ENCODE data around the gene PDE6G.

GRCh38 chr17:81638683-81639082 lies 17.7 kb downstream of the PDE6G start:
- no peak for TF ChIP-seq CTCF (IDR thresholded peaks at IDR 0.05)
- no peak for TF ChIP-seq POLR2A (IDR thresholded peaks at IDR 0.05)
- TF ChIP-seq POLR2AphosphoS5 (IDR thresholded peaks at IDR 0.05) = no peak

Data from breast epithelium (tissue), 3 donors.